OCI-LY7 (cell line): ENCODE measurements around the gene SRSF9. TPM values are rescaled to one million over a fixed set of nuclear protein-coding genes. Genes with fewer than 3 reads are reported as not detected.

ENCODE experiments used
- BruUV-seq: library from RNA; stranded (reverse); fragments of 400-500 nt; replicated peaks from 2 replicates; lab custom pipeline; 2021; lab: Mats Ljungman, UMichigan
- CTCF ChIA-PET: fragments of 300-600 bp; sonication (Branson Sonifier 250); formaldehyde crosslinking; loops from one replicate; lab custom pipeline; 2022; ENCODE audit warnings: antibody characterized with exemption; ENCODE audit not compliant: unreplicated experiment; lab: Charles Lee
- POLR2A ChIA-PET: fragments of 300-600 bp; sonication (Branson Sonifier 250); formaldehyde crosslinking; loops from one replicate; lab custom pipeline; 2022; ENCODE audit warnings: antibody characterized with exemption; lab: Charles Lee
- DNase-seq: peaks from one replicate; pipeline ENCODE4 v3.0.0-alpha.2; 2015; ENCODE audit warnings: low spot score
- H2AFZ ChIP-seq: fragments of 200-600 bp; sonication (generic), shearing (Covaris generic); 2 replicates; pipeline ENCODE4 v1.6.1; 2014; ENCODE audit warnings: mild to moderate bottlenecking, antibody characterized with exemption, low read length, moderate library complexity
- H3K27ac ChIP-seq: fragments of 200-600 bp; sonication (generic); 2 replicates; pipeline ENCODE4 v1.5.1; 2014; ENCODE audit warnings: mixed run types, low read depth, mild to moderate bottlenecking, moderate library complexity, low read length, inconsistent platforms; ENCODE audit not compliant: poor library complexity, severe bottlenecking
- H3K36me3 ChIP-seq: fragments of 200-600 bp; sonication (generic); 2 replicates; pipeline ENCODE4 v1.6.1; 2014; ENCODE audit warnings: mild to moderate bottlenecking, antibody characterized with exemption, low read length, moderate library complexity, mixed read lengths; ENCODE audit not compliant: insufficient read depth
- H3K4me1 ChIP-seq: fragments of 200-600 bp; sonication (generic); 2 replicates; pipeline ENCODE4 v1.5.1; 2014; ENCODE audit warnings: mild to moderate bottlenecking, low read length; ENCODE audit not compliant: insufficient read depth, poor library complexity, severe bottlenecking
- H3K4me2 ChIP-seq: fragments of 200-600 bp; sonication (generic); 2 replicates; pipeline ENCODE4 v1.6.1; 2014; ENCODE audit warnings: mild to moderate bottlenecking, low read length
- H3K4me3 ChIP-seq: fragments of 200-600 bp; sonication (generic); 2 replicates; pipeline ENCODE4 v1.5.1; 2014; ENCODE audit warnings: mild to moderate bottlenecking, low read depth, low read length; ENCODE audit not compliant: poor library complexity, severe bottlenecking
- H3K79me2 ChIP-seq: fragments of 200-600 bp; sonication (generic); 2 replicates; pipeline ENCODE4 v1.6.1; 2016; ENCODE audit warnings: low read depth, mild to moderate bottlenecking, low read length, moderate library complexity, mixed read lengths; ENCODE audit not compliant: insufficient read depth
- H3K9me2 ChIP-seq: fragments of 200-600 bp; sonication (generic); 2 replicates; pipeline ENCODE4 v1.6.1; 2016; ENCODE audit warnings: mild to moderate bottlenecking, low read length, mixed read lengths; ENCODE audit not compliant: insufficient read depth
- H3K9me3 ChIP-seq: fragments of 200-600 bp; sonication (generic); 2 replicates; pipeline ENCODE4 v1.6.1; 2014; ENCODE audit warnings: mild to moderate bottlenecking, mixed run types, low read length, mixed read lengths
- H4K20me1 ChIP-seq: fragments of 200-600 bp; sonication (generic); 2 replicates; pipeline ENCODE4 v1.6.1; 2014; ENCODE audit warnings: mild to moderate bottlenecking, antibody characterized with exemption, low read length, moderate library complexity, mixed read lengths; ENCODE audit not compliant: insufficient read depth
- CTCF ChIP-seq: fragments of 200-600 bp; sonication (generic); conservative IDR thresholded peaks from 2 replicates; pipeline ENCODE4 v1.5.1; 2014; ENCODE audit warnings: mild to moderate bottlenecking, antibody characterized with exemption, low read length, moderate library complexity, mixed read lengths
- EZH2phosphoT487 ChIP-seq: fragments of 200-600 bp; sonication (generic); IDR thresholded peaks from 2 replicates; pipeline ENCODE4 v1.6.1; 2018; ENCODE audit warnings: low read depth, borderline replicate concordance, mild to moderate bottlenecking, mixed run types, antibody characterized with exemption, low read length, moderate library complexity, mixed read lengths
- intact Hi-C: fragments of 100-400 bp; cut with micrococcal nuclease; formaldehyde crosslinking; loops from one replicate; pipeline ENCODE4 v1.10.0; 2022; ENCODE audit not compliant: unreplicated experiment
- total RNA-seq, 2 experiments: library from RNA; depleted of rRNA in 1 of 2; stranded (reverse); fragments of >200 nt in 1 of 2; shearing (Covaris generic) in 1 of 2; gene quantifications; 2 replicates each; pipeline ENCODE4 v1.2.3, GENCODE V29; 2014 to 2022

The SRSF9 gene
- total RNA-seq, 2 experiments from 2014 or later = 203 to 295 TPM

- no peak overlapping the region for H3K4me2 ChIP-seq
- ChIA-PET POLR2A (interaction anchor here (0.6 to 1.1 kb wide), 3 partner anchors 15 to 782 kb away, joined by 3 to 9 read pairs (median 3); no protein-coding TSS in a partner anchor), CTCF (no interaction called here)
- no peaks in the 10 kb centered on the region for H3K79me2 ChIP-seq
- no peak overlapping the region for H3K4me3 ChIP-seq
- no TSS peak for BruUV-seq
- intact Hi-C loops = no loop called here
- TF ChIP-seq CTCF (no peak), EZH2phosphoT487 (no peak)
- no peaks in the 10 kb centered on the region for H3K36me3 ChIP-seq
- DNase-seq = no peak
- no peaks in the 10 kb centered on the region for H3K9me2 ChIP-seq
- no peaks in the 10 kb centered on the region for H4K20me1 ChIP-seq
- no peak overlapping the region for H2AFZ ChIP-seq
- H3K27ac ChIP-seq = no peak overlapping the region
- H3K9me3 ChIP-seq = no peaks in the 10 kb centered on the region
- peaks cover 8% of the 10 kb centered on the region for H3K4me1 ChIP-seq
These were observed 14.1 kb upstream of the SRSF9 start for GRCh38 chr12:120483621-120484020.

GRCh38 chr12:120481022-120481767 is 11.6 kb upstream of the SRSF9 start:
- Histone ChIP-seq H3K4me3 (no peak overlapping the region), H3K79me2 (no peaks in the 10 kb centered on the region), H3K27ac (no peak overlapping the region), H3K36me3 (no peaks in the 10 kb centered on the region), H3K4me2 (no peak overlapping the region), H3K9me2 (no peaks in the 10 kb centered on the region), H3K4me1 (peaks cover 3% of the 10 kb centered on the region), H4K20me1 (no peaks in the 10 kb centered on the region), H2AFZ (no peak overlapping the region), H3K9me3 (no peaks in the 10 kb centered on the region)
- POLR2A ChIA-PET = interaction anchor here (1.0 kb wide), 1 partner anchor 13 kb away, joined by 4 read pairs; no protein-coding TSS in a partner anchor
- intact Hi-C loops = no loop called here
- CTCF ChIA-PET = no interaction called here
- DNase-seq = no peak
- TF ChIP-seq CTCF (no peak), EZH2phosphoT487 (no peak)
- no TSS peak for BruUV-seq

GRCh38 chr12:120480211-120480610 is 10.7 kb upstream of the SRSF9 start:
- H3K79me2 ChIP-seq = no peaks in the 10 kb centered on the region
- POLR2A ChIA-PET = no interaction called here
- H4K20me1 ChIP-seq = no peaks in the 10 kb centered on the region
- intact Hi-C loops = no loop called here
- CTCF ChIA-PET = no interaction called here
- H3K4me1 ChIP-seq = no peaks in the 10 kb centered on the region
- TF ChIP-seq CTCF = no peak
- no peak for TF ChIP-seq EZH2phosphoT487
- H3K4me3 ChIP-seq = no peak overlapping the region
- no peak overlapping the region for H3K4me2 ChIP-seq
- H3K9me2 ChIP-seq = no peaks in the 10 kb centered on the region
- no peak overlapping the region for H2AFZ ChIP-seq
- H3K36me3 ChIP-seq = no peaks in the 10 kb centered on the region
- DNase-seq = no peak
- no peaks in the 10 kb centered on the region for H3K9me3 ChIP-seq
- no peak overlapping the region for H3K27ac ChIP-seq
- no TSS peak for BruUV-seq
